ENCODE results near the gene FRMD6.

FRMD6 gene

GRCh38 chr14:51666826-51667225 is 15.1 kb downstream of the FRMD6 start:
- Mint-ChIP-seq H3K27me3 (peaks cover 2% of the 10 kb centered on the region), H3K9me3 (no peaks in the 10 kb centered on the region), H3K36me3 (ENCODE audit: low read depth) (peaks cover 2% of the 10 kb centered on the region), H3K27ac (no peak overlapping the region), H3K4me3 (no peak overlapping the region), H3K4me1 (no peaks in the 10 kb centered on the region)
- DNase-seq: no peak
- no peak for ATAC-seq

- no peak for ATAC-seq
- Mint-ChIP-seq H3K9me3 (no peaks in the 10 kb centered on the region), H3K4me1 (no peaks in the 10 kb centered on the region), H3K27ac (no peak overlapping the region), H3K4me3 (no peak overlapping the region), H3K36me3 (ENCODE audit: low read depth) (peaks cover 2% of the 10 kb centered on the region), H3K27me3 (peaks cover 2% of the 10 kb centered on the region)
- DNase-seq: no peak
Observed at GRCh38 chr14:51668870-51669269, 17.2 kb downstream of the FRMD6 start.

GRCh38 chr14:51674294-51675002 is 22.7 kb downstream of the FRMD6 start:
- peaks cover 16% of the 10 kb centered on the region for H3K4me1 Mint-ChIP-seq
- H3K9me3 Mint-ChIP-seq: no peaks in the 10 kb centered on the region
- H3K27ac Mint-ChIP-seq: no peak overlapping the region
- no peaks in the 10 kb centered on the region for H3K36me3 Mint-ChIP-seq (ENCODE audit: low read depth)
- ATAC-seq: no peak
- H3K4me3 Mint-ChIP-seq: no peak overlapping the region
- peaks cover 4% of the 10 kb centered on the region for H3K27me3 Mint-ChIP-seq
- no peak for DNase-seq

GRCh38 chr14:51676549-51676948 is 24.8 kb downstream of the FRMD6 start:
- Mint-ChIP-seq H3K4me1 (peaks cover 16% of the 10 kb centered on the region), H3K36me3 (ENCODE audit: low read depth) (no peaks in the 10 kb centered on the region), H3K27ac (peak overlapping the region; percentile 5), H3K4me3 (no peak overlapping the region), H3K9me3 (no peaks in the 10 kb centered on the region), H3K27me3 (peaks cover 4% of the 10 kb centered on the region)
- DNase-seq (no peak), ATAC-seq (peak; percentile 43)

GRCh38 chr14:51677266-51677665 is 25.6 kb downstream of the FRMD6 start:
- no peaks in the 10 kb centered on the region for H3K36me3 Mint-ChIP-seq (ENCODE audit: low read depth)
- H3K4me3 Mint-ChIP-seq: no peak overlapping the region
- H3K4me1 Mint-ChIP-seq: peaks cover 16% of the 10 kb centered on the region
- no peaks in the 10 kb centered on the region for H3K9me3 Mint-ChIP-seq
- no peak overlapping the region for H3K27ac Mint-ChIP-seq
- peaks cover 4% of the 10 kb centered on the region for H3K27me3 Mint-ChIP-seq
- DNase-seq: no peak
- no peak for ATAC-seq

GRCh38 chr14:51677738-51678137 is 26.0 kb downstream of the FRMD6 start:
- Mint-ChIP-seq H3K27ac (no peak overlapping the region), H3K4me3 (no peak overlapping the region), H3K4me1 (peaks cover 16% of the 10 kb centered on the region), H3K27me3 (peaks cover 4% of the 10 kb centered on the region), H3K9me3 (no peaks in the 10 kb centered on the region), H3K36me3 (ENCODE audit: low read depth) (no peaks in the 10 kb centered on the region)
- DNase-seq (no peak), ATAC-seq (no peak)

GRCh38 chr14:51680031-51680430 is 28.3 kb downstream of the FRMD6 start:
- H3K4me1 Mint-ChIP-seq: peaks cover 16% of the 10 kb centered on the region
- DNase-seq: no peak
- H3K36me3 Mint-ChIP-seq (ENCODE audit: low read depth): no peaks in the 10 kb centered on the region
- no peaks in the 10 kb centered on the region for H3K9me3 Mint-ChIP-seq
- H3K27ac Mint-ChIP-seq: no peak overlapping the region
- no peaks in the 10 kb centered on the region for H3K27me3 Mint-ChIP-seq
- H3K4me3 Mint-ChIP-seq: no peak overlapping the region
- ATAC-seq: no peak

GRCh38 chr14:51681411-51681810 is 29.7 kb downstream of the FRMD6 start:
- H3K36me3 Mint-ChIP-seq (ENCODE audit: low read depth): no peaks in the 10 kb centered on the region
- no peak for DNase-seq
- H3K27me3 Mint-ChIP-seq: no peaks in the 10 kb centered on the region
- H3K4me3 Mint-ChIP-seq: no peak overlapping the region
- ATAC-seq: no peak
- peaks cover 16% of the 10 kb centered on the region for H3K4me1 Mint-ChIP-seq
- H3K9me3 Mint-ChIP-seq: no peaks in the 10 kb centered on the region
- H3K27ac Mint-ChIP-seq: no peak overlapping the region

GRCh38 chr14:51682411-51682810 is 30.7 kb downstream of the FRMD6 start:
- Mint-ChIP-seq H3K9me3 (no peaks in the 10 kb centered on the region), H3K4me3 (no peak overlapping the region), H3K36me3 (ENCODE audit: low read depth) (no peaks in the 10 kb centered on the region), H3K27me3 (no peaks in the 10 kb centered on the region), H3K4me1 (peaks cover 6% of the 10 kb centered on the region), H3K27ac (no peak overlapping the region)
- DNase-seq (no peak), ATAC-seq (no peak)

GRCh38 chr14:51684760-51685159 is 33.0 kb downstream of the FRMD6 start:
- H3K27me3 Mint-ChIP-seq: no peaks in the 10 kb centered on the region
- H3K4me3 Mint-ChIP-seq: no peak overlapping the region
- ATAC-seq: no peak
- no peak overlapping the region for H3K27ac Mint-ChIP-seq
- no peaks in the 10 kb centered on the region for H3K36me3 Mint-ChIP-seq (ENCODE audit: low read depth)
- H3K4me1 Mint-ChIP-seq: no peaks in the 10 kb centered on the region
- H3K9me3 Mint-ChIP-seq: no peaks in the 10 kb centered on the region
- no peak for DNase-seq

GRCh38 chr14:51691176-51691575 is 39.5 kb downstream of the FRMD6 start:
- no peak for DNase-seq
- Mint-ChIP-seq H3K27ac (no peak overlapping the region), H3K9me3 (no peaks in the 10 kb centered on the region), H3K27me3 (no peaks in the 10 kb centered on the region), H3K4me3 (no peak overlapping the region), H3K4me1 (no peaks in the 10 kb centered on the region), H3K36me3 (ENCODE audit: low read depth) (no peaks in the 10 kb centered on the region)
- ATAC-seq: no peak

- no peak for ATAC-seq
- H3K4me1 Mint-ChIP-seq: no peaks in the 10 kb centered on the region
- H3K4me3 Mint-ChIP-seq: no peak overlapping the region
- no peaks in the 10 kb centered on the region for H3K9me3 Mint-ChIP-seq
- DNase-seq: no peak
- H3K36me3 Mint-ChIP-seq (ENCODE audit: low read depth): no peaks in the 10 kb centered on the region
- H3K27ac Mint-ChIP-seq: no peak overlapping the region
- H3K27me3 Mint-ChIP-seq: no peaks in the 10 kb centered on the region
Observed at GRCh38 chr14:51692646-51693045, 40.9 kb downstream of the FRMD6 start.

GRCh38 chr14:51697848-51698247 is 46.1 kb downstream of the FRMD6 start:
- H3K27me3 Mint-ChIP-seq: no peaks in the 10 kb centered on the region
- no peaks in the 10 kb centered on the region for H3K9me3 Mint-ChIP-seq
- ATAC-seq (no peak), DNase-seq (no peak)
- no peak overlapping the region for H3K4me3 Mint-ChIP-seq
- H3K27ac Mint-ChIP-seq: no peak overlapping the region
- no peaks in the 10 kb centered on the region for H3K36me3 Mint-ChIP-seq (ENCODE audit: low read depth)
- H3K4me1 Mint-ChIP-seq: no peaks in the 10 kb centered on the region

- Mint-ChIP-seq H3K36me3 (ENCODE audit: low read depth) (no peaks in the 10 kb centered on the region), H3K4me3 (no peak overlapping the region), H3K4me1 (no peaks in the 10 kb centered on the region), H3K27me3 (no peaks in the 10 kb centered on the region), H3K9me3 (no peaks in the 10 kb centered on the region), H3K27ac (no peak overlapping the region)
- DNase-seq (no peak), ATAC-seq (no peak)
Observed at GRCh38 chr14:51701951-51702350, 50.2 kb downstream of the FRMD6 start.

- Mint-ChIP-seq H3K4me3 (no peak overlapping the region), H3K4me1 (no peaks in the 10 kb centered on the region), H3K9me3 (no peaks in the 10 kb centered on the region), H3K36me3 (ENCODE audit: low read depth) (no peaks in the 10 kb centered on the region), H3K27ac (no peak overlapping the region), H3K27me3 (no peaks in the 10 kb centered on the region)
- ATAC-seq (no peak), DNase-seq (no peak)
Observed at GRCh38 chr14:51703787-51704186, 52.1 kb downstream of the FRMD6 start.

- Mint-ChIP-seq H3K27ac (no peak overlapping the region), H3K4me3 (no peak overlapping the region), H3K9me3 (no peaks in the 10 kb centered on the region), H3K4me1 (no peaks in the 10 kb centered on the region), H3K27me3 (no peaks in the 10 kb centered on the region), H3K36me3 (ENCODE audit: low read depth) (no peaks in the 10 kb centered on the region)
- no peak for ATAC-seq
- DNase-seq: no peak
Observed at GRCh38 chr14:51704545-51704944, 52.8 kb downstream of the FRMD6 start.
